ENCODE measurements around the gene ISCU.
A peak's percentile ranks its signal among the peaks of the same experiment; 100 is the strongest.

Gene ISCU

GRCh38 chr12:108603743-108604142 is 41.3 kb downstream of the ISCU start:
- DNase-seq (ENCODE audit: low read depth) = no peak

GRCh38 chr12:108604208-108604941 is 42.0 kb downstream of the ISCU start:
- no peak for DNase-seq (ENCODE audit: low read depth)

GRCh38 chr12:108605000-108605689 is 42.7 kb downstream of the ISCU start:
- no peak for DNase-seq (ENCODE audit: low read depth)

GRCh38 chr12:108605690-108606406 is 43.5 kb downstream of the ISCU start:
- no peak for DNase-seq (ENCODE audit: low read depth)

GRCh38 chr12:108606492-108606891 is 44.1 kb downstream of the ISCU start:
- DNase-seq (ENCODE audit: low read depth) = no peak

- DNase-seq (ENCODE audit: low read depth) = no peak
These were observed 45.7 kb downstream of the ISCU start for GRCh38 chr12:108607981-108608600.

GRCh38 chr12:108608616-108609015 is 46.2 kb downstream of the ISCU start:
- DNase-seq (ENCODE audit: low read depth) = no peak

GRCh38 chr12:108609537-108610335 is 47.3 kb downstream of the ISCU start:
- DNase-seq (ENCODE audit: low read depth) = no peak

- DNase-seq (ENCODE audit: low read depth) = no peak
These were observed 48.0 kb downstream of the ISCU start for GRCh38 chr12:108610336-108610815.

- DNase-seq (ENCODE audit: low read depth) = no peak
These were observed 48.6 kb downstream of the ISCU start for GRCh38 chr12:108610856-108611605.

- peak; percentile 54 for DNase-seq (ENCODE audit: low read depth)
These were observed 49.6 kb downstream of the ISCU start for GRCh38 chr12:108611884-108612415.

GRCh38 chr12:108612788-108613282 is 50.4 kb downstream of the ISCU start:
- DNase-seq (ENCODE audit: low read depth) = no peak

- DNase-seq (ENCODE audit: low read depth) = no peak
These were observed 51.2 kb downstream of the ISCU start for GRCh38 chr12:108613548-108613947.

- no peak for DNase-seq (ENCODE audit: low read depth)
These were observed 51.6 kb downstream of the ISCU start for GRCh38 chr12:108614041-108614440.

- DNase-seq (ENCODE audit: low read depth) = no peak
These were observed 52.2 kb downstream of the ISCU start for GRCh38 chr12:108614639-108615038.

- DNase-seq (ENCODE audit: low read depth) = no peak
These were observed 53.5 kb downstream of the ISCU start for GRCh38 chr12:108615918-108616317.

GRCh38 chr12:108616359-108616758 is 54.0 kb downstream of the ISCU start:
- DNase-seq (ENCODE audit: low read depth) = no peak

- peak; percentile 56 for DNase-seq (ENCODE audit: low read depth)
These were observed 54.8 kb downstream of the ISCU start for GRCh38 chr12:108616941-108617858.
